HEK293T (cell line): ENCODE data around the gene SCUBE3.

ENCODE experiments used
- ELF4 ChIP-seq: fragments of 450-650 bp; IDR thresholded peaks from 2 replicates; pipeline ENCODE4 v1.6.1; 2017; ENCODE audit warnings: antibody characterized with exemption
- FOXK2 ChIP-seq: fragments of 450-650 bp; IDR thresholded peaks from 2 replicates; pipeline ENCODE4 v1.6.1; 2016; ENCODE audit warnings: mild to moderate bottlenecking
- LEF1 ChIP-seq: fragments of 450-650 bp; IDR thresholded peaks from 2 replicates; pipeline ENCODE4 v1.6.1; 2017; ENCODE audit warnings: mild to moderate bottlenecking, borderline replicate concordance
- ZNF384 ChIP-seq: fragments of 450-650 bp; IDR thresholded peaks from 2 replicates; pipeline ENCODE4 v1.6.1; 2016
- TF ChIP-seq, protein P1 (sequence below): fragments of 450-650 bp; IDR thresholded peaks from 2 replicates; pipeline ENCODE4 v1.6.1; 2016

DNA sequence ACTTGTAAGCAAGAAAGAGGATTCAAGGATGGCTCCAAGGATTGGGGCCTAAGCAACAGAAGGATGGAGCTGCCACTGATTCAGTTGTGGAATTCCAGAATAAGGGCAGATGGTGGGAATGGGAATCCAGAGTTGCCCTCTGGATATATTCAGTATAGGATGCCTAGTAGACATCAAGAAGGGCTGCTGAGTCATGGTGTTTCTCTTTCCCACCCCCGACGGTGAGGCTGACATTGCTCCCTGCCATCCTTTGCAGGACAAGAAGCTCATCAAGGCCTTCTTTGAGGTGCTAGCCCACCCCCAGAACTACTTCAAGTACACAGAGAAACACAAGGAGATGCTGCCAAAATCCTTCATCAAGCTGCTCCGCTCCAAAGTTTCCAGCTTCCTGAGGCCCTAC is 34.5 kb downstream of the SCUBE3 start:
- TF ChIP-seq FOXK2 (no peak), ZNF384 (no peak), LEF1 (no peak), ELF4 (no peak)
- TF ChIP-seq, protein P1, sequence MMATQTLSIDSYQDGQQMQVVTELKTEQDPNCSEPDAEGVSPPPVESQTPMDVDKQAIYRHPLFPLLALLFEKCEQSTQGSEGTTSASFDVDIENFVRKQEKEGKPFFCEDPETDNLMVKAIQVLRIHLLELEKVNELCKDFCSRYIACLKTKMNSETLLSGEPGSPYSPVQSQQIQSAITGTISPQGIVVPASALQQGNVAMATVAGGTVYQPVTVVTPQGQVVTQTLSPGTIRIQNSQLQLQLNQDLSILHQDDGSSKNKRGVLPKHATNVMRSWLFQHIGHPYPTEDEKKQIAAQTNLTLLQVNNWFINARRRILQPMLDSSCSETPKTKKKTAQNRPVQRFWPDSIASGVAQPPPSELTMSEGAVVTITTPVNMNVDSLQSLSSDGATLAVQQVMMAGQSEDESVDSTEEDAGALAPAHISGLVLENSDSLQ: no peak
